Thoracic aorta (tissue), 2 donors: ENCODE data around the gene ADGRG3. TPM values are rescaled to one million over a fixed set of nuclear protein-coding genes. Genes with fewer than 3 reads are reported as not detected.

Experiments
- ATAC-seq: fragments of 150-250 bp; one replicate; pipeline ENCODE4 v1.8.0; 2017; ENCODE audit warnings: low read depth; ENCODE audit not compliant: insufficient number of reproducible peaks, low FRiP score
- DNase-seq: peaks from one replicate; pipeline ENCODE4 v3.0.0-alpha.2; 2020; ENCODE audit warnings: low spot score
- H3K27ac ChIP-seq, 2 donors: fragments of 200-600 bp; sonication (generic); 1 replicate in 1 of 2; 2 replicates in 1 of 2; pipeline ENCODE4 v1.5.1; 2016; ENCODE audit warnings: mild to moderate bottlenecking in 2 of 2, moderate library complexity in 2 of 2
- H3K27me3 ChIP-seq: fragments of 200-600 bp; sonication (generic); replicated peaks from 2 replicates; pipeline ENCODE4 v1.6.0; 2016; ENCODE audit warnings: mild to moderate bottlenecking; ENCODE audit not compliant: insufficient read depth
- H3K36me3 ChIP-seq: fragments of 200-600 bp; sonication (generic); one replicate; pipeline ENCODE4 v1.5.1; 2016
- H3K4me1 ChIP-seq, 2 donors: fragments of 200-600 bp; sonication (generic); 1 replicate in 1 of 2; 2 replicates in 1 of 2; pipeline versions ENCODE4 v1.5.1 to v1.6.0; 2016; ENCODE audit warnings: low read depth in 2 of 2, mild to moderate bottlenecking in 1 of 2; ENCODE audit not compliant: control insufficient read depth in 1 of 2
- H3K4me3 ChIP-seq: fragments of 200-600 bp; sonication (generic); 2 replicates; pipeline ENCODE4 v1.5.1; 2016; ENCODE audit warnings: mild to moderate bottlenecking
- H3K9me3 ChIP-seq: fragments of 200-600 bp; sonication (generic); 2 replicates; pipeline ENCODE4 v1.5.1; 2016
- CTCF ChIP-seq: fragments of 200-600 bp; sonication (generic); IDR thresholded peaks from one replicate; pipeline ENCODE4 v1.5.1; 2019; ENCODE audit warnings: antibody characterized with exemption
- total RNA-seq, 2 donors: library from RNA; depleted of rRNA; stranded (reverse); fragments of >200 nt; gene quantifications; one replicate each; pipeline versions ENCODE4 v1.1.0 to v1.2.3, GENCODE V29; 2016

The ADGRG3 gene
- total RNA-seq, 2 donors from 2014 or later = 0.41 to 5.1 TPM

DNA sequence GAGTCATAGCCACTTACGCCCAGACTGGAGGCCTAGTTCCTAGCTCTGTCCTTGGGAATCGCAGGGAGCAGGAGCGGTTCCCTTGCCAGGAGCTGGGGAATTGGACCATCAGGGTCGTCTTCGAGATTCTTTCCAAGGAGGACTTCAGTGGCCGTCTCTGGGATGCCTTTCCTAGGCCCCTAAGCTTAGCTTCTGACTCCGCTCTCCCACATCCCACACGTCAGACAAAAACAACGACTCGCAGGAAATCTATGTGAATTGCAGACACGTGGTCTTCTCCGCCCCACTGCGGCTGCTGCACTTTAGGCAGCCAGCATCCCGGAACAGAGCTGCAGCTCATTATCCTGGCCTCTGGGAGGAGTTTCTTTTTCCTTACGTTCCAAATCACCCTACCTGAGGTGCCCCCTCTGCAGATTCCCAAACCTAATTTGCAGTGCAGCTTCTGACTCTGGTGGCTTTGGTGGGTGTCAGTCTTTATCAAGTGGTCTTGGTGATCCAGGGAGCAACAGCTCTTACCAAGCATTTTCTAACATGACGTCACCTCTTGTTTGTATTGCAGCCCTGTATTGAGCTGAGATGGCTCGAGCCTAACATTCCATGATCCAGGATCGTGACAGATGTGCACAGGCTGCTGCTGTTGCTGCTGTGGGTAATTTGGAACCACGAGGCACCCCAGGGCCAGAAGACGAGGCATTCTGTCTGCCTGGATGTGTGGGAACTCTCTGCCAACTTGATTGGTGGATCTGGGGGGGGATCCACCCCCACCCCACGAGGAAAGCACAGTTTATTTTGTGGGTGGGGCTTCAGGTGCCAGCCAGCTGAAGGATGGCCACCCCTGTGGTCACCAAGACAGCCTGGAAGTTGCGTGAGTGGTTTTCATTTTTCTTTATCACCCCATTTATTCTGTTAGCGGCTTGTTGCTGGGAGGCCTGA is 68.6 kb downstream of the ADGRG3 start:
- no peaks in the 10 kb centered on the region for H3K36me3 ChIP-seq
- DNase-seq = no peak
- peak overlapping the region in 1 of 2 donors; percentile 37 for H3K27ac ChIP-seq
- H3K4me3 ChIP-seq = peak overlapping the region; percentile 73
- H3K27me3 ChIP-seq = no peaks in the 10 kb centered on the region
- no peak for TF ChIP-seq CTCF
- no peaks in the 10 kb centered on the region for H3K9me3 ChIP-seq
- ATAC-seq = no peak
- peaks cover 7 to 23% of the 10 kb centered on the region in 2 donors for H3K4me1 ChIP-seq

DNA sequence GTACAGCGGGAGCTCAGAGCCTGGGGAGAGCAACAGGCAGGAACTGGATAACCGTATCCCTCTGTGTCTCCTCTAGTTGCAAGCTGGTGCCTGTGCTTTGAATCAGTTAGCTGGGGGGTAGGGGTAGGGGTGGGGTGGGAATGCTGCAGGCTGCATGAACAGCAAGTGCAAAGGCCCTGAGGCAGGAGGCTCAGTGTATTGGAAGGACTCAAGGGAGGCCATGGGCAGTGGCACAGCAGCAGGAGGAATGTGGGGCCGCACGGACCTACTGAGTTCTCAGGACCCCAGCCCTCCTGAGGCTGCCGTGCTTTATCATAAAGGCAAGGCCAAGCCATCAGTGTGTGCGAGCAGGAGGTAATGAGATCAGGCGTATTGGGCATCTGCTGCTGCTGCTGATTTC is 70.7 kb downstream of the ADGRG3 start:
- H3K27me3 ChIP-seq = no peaks in the 10 kb centered on the region
- H3K36me3 ChIP-seq = peaks cover 4% of the 10 kb centered on the region
- ATAC-seq = no peak
- TF ChIP-seq CTCF = no peak
- no peaks in the 10 kb centered on the region for H3K9me3 ChIP-seq
- no peak overlapping the region for H3K27ac ChIP-seq
- H3K4me3 ChIP-seq = no peak overlapping the region
- no peak for DNase-seq
- H3K4me1 ChIP-seq = peaks cover 7 to 23% of the 10 kb centered on the region in 2 donors

Other genes starting within 250 kb of the ADGRG3 start
- gene CIAPIN1, start 220.9 kb upstream of the ADGRG3 start, total RNA-seq = 10 to 100 TPM; 18.1 to 25.0 TPM
- 10 to 100 TPM; 29.5 to 33.5 TPM for gene COQ9, start 220.8 kb upstream of the ADGRG3 start, total RNA-seq
- gene POLR2C, start 205.6 kb upstream of the ADGRG3 start, total RNA-seq = 100 to 1,000 TPM; 110 to 130 TPM
- 10 to 100 TPM; 43.2 to 70.1 TPM for gene DOK4, start 181.8 kb upstream of the ADGRG3 start, total RNA-seq
- gene CCDC102A, start 131.7 kb upstream of the ADGRG3 start, total RNA-seq = 10 to 100 TPM; 26.4 to 43.2 TPM
- under 1 TPM in 1 of 2 donors, not detected in 1; 0.27 TPM for gene ADGRG5, start 125.7 kb upstream of the ADGRG3 start, total RNA-seq
- 10 to 100 TPM in 1 of 2 donors, 1 to 10 TPM in 1; 5.4 to 79.1 TPM for gene ADGRG1, start 39.7 kb upstream of the ADGRG3 start, total RNA-seq
- gene DRC7, start 26.5 kb downstream of the ADGRG3 start, total RNA-seq = not detected
- 10 to 100 TPM in 1 of 2 donors, 1 to 10 TPM in 1; 9.0 to 16.2 TPM for gene KATNB1, start 67.5 kb downstream of the ADGRG3 start, total RNA-seq
- gene KIFC3, start 134.2 kb downstream of the ADGRG3 start, total RNA-seq = 100 to 1,000 TPM; 109 to 123 TPM